A549 (cell line): ENCODE results near the gene TSPAN33. TPM values are rescaled to one million over a fixed set of nuclear protein-coding genes. Genes with fewer than 3 reads are reported as not detected.
"Not testable (repeated sequence)": the region's sequence is repeated elsewhere in the genome, so short reads cannot be mapped to it uniquely, and the experiment has no call there.

Source experiments
- ATAC-seq, 2 experiments: fragments of 200-7000 bp in 1 of 2; fragments of >200 bp in 1 of 2; cut with Nextera tagmentation in 1 of 2; cut with Tn5 transposase in 1 of 2; 3 replicates each; pipeline versions ENCODE4 v1.8.0 to v1.9.1; 2018 to 2020; ENCODE audit warnings: mild to moderate bottlenecking in 1 of 2, moderate library complexity in 1 of 2
- CTCF ChIA-PET: fragments of 300-600 bp; sonication (Branson Sonifier 250); formaldehyde crosslinking; extraction: SDS; loops from one replicate; lab custom pipeline; 2021; ENCODE audit warnings: antibody characterized with exemption, inconsistent platforms; lab: Yijun Ruan, JAX
- POLR2A ChIA-PET: fragments of 350-600 bp; formaldehyde crosslinking; extraction: SDS; loops from one replicate; lab custom pipeline; 2021; ENCODE audit warnings: antibody characterized with exemption, inconsistent platforms; lab: Yijun Ruan, JAX
- DNase-seq, 2 experiments: peaks; one replicate each; pipeline versions ENCODE4 v3.0.0 to v3.0.0-alpha.2; 2011 to 2016; ENCODE audit warnings: low read depth in 1 of 2, low spot score in 1 of 2
- FAIRE-seq: peaks from 2 replicates; lab custom pipeline; 2011; peaks lifted over from hg19 to GRCh38; lab: Jason Lieb, UNC
- H3K27ac ChIP-seq, 2 experiments: fragments of >200 bp; sonication (Bioruptor Twin); formaldehyde crosslinking; 3 replicates each; pipeline ENCODE4 v1.5.1; 2016 to 2017
- H3K4me1 ChIP-seq: fragments of >200 bp; sonication (Bioruptor Twin); formaldehyde crosslinking; 3 replicates; pipeline ENCODE4 v1.6.1; 2016
- H3K4me2 ChIP-seq: fragments of >200 bp; sonication (Bioruptor Twin); formaldehyde crosslinking; 3 replicates; pipeline ENCODE4 v1.6.1; 2016
- H3K4me3 ChIP-seq: fragments of >200 bp; sonication (Bioruptor Twin); formaldehyde crosslinking; 3 replicates; pipeline ENCODE4 v1.5.1; 2016
- H3K9me3 ChIP-seq: fragments of >200 bp; sonication (Bioruptor Twin); formaldehyde crosslinking; 3 replicates; pipeline ENCODE4 v1.6.1; 2016
- CBX8 ChIP-seq: fragments of 200-600 bp; sonication (generic); IDR thresholded peaks from 2 replicates; pipeline ENCODE4 v1.6.1; 2016
- FOSB ChIP-seq: fragments of 250-450 bp; sonication (Bioruptor Pico); IDR thresholded peaks from 2 replicates; pipeline ENCODE4 v1.5.0; 2020; ENCODE audit warnings: mild to moderate bottlenecking, moderate library complexity
- HEYL ChIP-seq: fragments of 250-450 bp; sonication (Bioruptor Pico); IDR thresholded peaks from 2 replicates; pipeline ENCODE4 v1.8.0; 2021; ENCODE audit warnings: mild to moderate bottlenecking, moderate library complexity
- HOXB13 ChIP-seq: fragments of 250-450 bp; sonication (Bioruptor Pico); IDR thresholded peaks from 2 replicates; pipeline ENCODE4 v1.5.0; 2020; ENCODE audit warnings: low read depth, mild to moderate bottlenecking, moderate library complexity
- HOXB5 ChIP-seq: fragments of 250-450 bp; sonication (Bioruptor Pico); IDR thresholded peaks from 2 replicates; pipeline ENCODE4 v1.5.0; 2020; ENCODE audit warnings: mild to moderate bottlenecking, moderate library complexity
- KDM1A ChIP-seq: fragments of 200-600 bp; sonication (generic); IDR thresholded peaks from 2 replicates; pipeline ENCODE4 v1.6.1; 2016; ENCODE audit warnings: low read depth, mild to moderate bottlenecking
- MAFK ChIP-seq: fragments of 450-650 bp; IDR thresholded peaks from 2 replicates; pipeline ENCODE4 v1.6.1; 2014; ENCODE audit not compliant: partially characterized antibody
- MAZ ChIP-seq: fragments of 150-350 bp; IDR thresholded peaks from 2 replicates; pipeline ENCODE4 v1.6.1; 2014; ENCODE audit warnings: antibody characterized with exemption, low read depth, low read length, borderline replicate concordance
- RAD21 ChIP-seq, 2 experiments: fragments of >200 bp in 1 of 2; sonication (Bioruptor Twin) in 1 of 2; formaldehyde crosslinking in 1 of 2; IDR thresholded peaks in 1 of 2; conservative IDR thresholded peaks in 1 of 2; 2 replicates in 1 of 2; 3 replicates in 1 of 2; pipeline ENCODE4 v1.6.1; 2012 to 2018; ENCODE audit warnings: inconsistent platforms in 1 of 2
- RCOR1 ChIP-seq: fragments of 150-350 bp; IDR thresholded peaks from 2 replicates; pipeline ENCODE4 v1.6.1; 2014; ENCODE audit warnings: antibody characterized with exemption, low read length, low read depth
- RNF2 ChIP-seq: fragments of 200-600 bp; sonication (generic); IDR thresholded peaks from 2 replicates; pipeline ENCODE4 v1.6.1; 2016; ENCODE audit warnings: low read depth, mild to moderate bottlenecking, antibody characterized with exemption, moderate library complexity, borderline replicate concordance
- SREBF2 ChIP-seq: fragments of 450-650 bp; IDR thresholded peaks from 2 replicates; pipeline ENCODE4 v1.6.1; 2014; ENCODE audit warnings: mild to moderate bottlenecking, moderate library complexity
- TFCP2L1 ChIP-seq: fragments of 250-450 bp; sonication (Bioruptor Pico); IDR thresholded peaks from 2 replicates; pipeline ENCODE4 v1.5.0; 2021; ENCODE audit warnings: mild to moderate bottlenecking
- ZC3H11A ChIP-seq: fragments of 450-650 bp; IDR thresholded peaks from 2 replicates; pipeline ENCODE4 v1.6.1; 2014; ENCODE audit warnings: antibody characterized with exemption, mild to moderate bottlenecking
- WGBS: methylation state at CpG from one replicate; pipeline ENCODE4 v1.1.6; 2017; ENCODE audit errors: missing lambda C conversion rate; 5-methylcytosine and 5-hydroxymethylcytosine counted together
- polyA plus RNA-seq, 4 experiments: library from polyadenylated mRNA; depleted of rRNA in 3 of 4; stranded (reverse); fragments of >200 nt; fragmentation: RNase III in 1 of 4; extraction: RNeasy Plus Mini Kit Qiagen cat#74134 plus additional on column Dnase treatment in 1 of 4; gene quantifications; 2 replicates in 3 of 4; 3 replicates in 1 of 4; pipeline ENCODE4 v1.2.3, GENCODE V29; 2011 to 2017
- TF ChIP-seq, protein P1 (sequence below): fragments of 200-600 bp; sonication (generic); IDR thresholded peaks from 2 replicates; pipeline ENCODE4 v1.6.1; 2016; ENCODE audit warnings: antibody characterized with exemption, mild to moderate bottlenecking, moderate library complexity
- TF ChIP-seq, protein P2 (sequence below): fragments of >200 bp; sonication (Bioruptor Twin); formaldehyde crosslinking; IDR thresholded peaks from 3 replicates; pipeline ENCODE4 v1.5.1; 2016
- TF ChIP-seq, protein P3 (sequence below): fragments of 250-450 bp; sonication (Bioruptor Pico); IDR thresholded peaks from 2 replicates; pipeline ENCODE4 v1.5.0; 2020; ENCODE audit warnings: low read depth, mild to moderate bottlenecking, moderate library complexity
- TF ChIP-seq, protein P4 (sequence below): fragments of 150-350 bp; IDR thresholded peaks from 2 replicates; pipeline ENCODE4 v1.6.1; 2014; ENCODE audit warnings: low read depth, mild to moderate bottlenecking, low read length

TSPAN33 gene
- polyA plus RNA-seq, 2 of the 4 experiments (the other 2 are of a cell fraction), result 5.0 to 9.1 TPM

DNA sequence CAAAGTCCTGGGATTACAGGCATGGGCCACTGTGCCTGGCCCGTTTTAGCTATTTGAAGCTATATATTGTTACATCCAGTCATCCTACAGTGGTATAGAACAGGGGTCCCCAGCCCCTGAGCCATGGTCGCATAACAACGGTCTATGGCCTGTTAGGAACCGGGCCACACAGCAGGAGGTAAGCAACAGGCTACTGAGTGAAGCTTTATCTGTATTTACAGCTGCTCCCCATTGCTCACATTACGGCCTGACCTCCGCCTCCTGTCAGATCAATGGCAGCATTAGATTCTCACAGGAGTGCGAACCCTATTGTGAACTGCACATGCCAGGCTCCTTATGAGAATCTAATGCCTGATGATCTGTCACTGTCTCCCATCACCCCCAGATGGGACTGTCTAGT is 26.3 kb upstream of the TSPAN33 start:
- DNase-seq (no peak), FAIRE-seq (no peak), ATAC-seq (no peak)
- no peak overlapping the region for H3K27ac ChIP-seq
- H3K4me2 ChIP-seq, result no peak overlapping the region
- POLR2A ChIA-PET, result no interaction called here
- CTCF ChIA-PET, result interaction anchor here (1.2 to 9.8 kb wide), 2 partner anchors 26 to 27 kb away, joined by 3 to 54 read pairs; no protein-coding TSS in a partner anchor
- no peak overlapping the region for H3K4me3 ChIP-seq
- H3K9me3 ChIP-seq, result peaks cover 15% of the 10 kb centered on the region; the same call in 2 of the 3 replicates
- WGBS, result 76% methylated on average over 7 of the region's 7 CpGs
- H3K4me1 ChIP-seq, result no peaks in the 10 kb centered on the region
- TF ChIP-seq RAD21 (conservative IDR thresholded peaks at IDR 0.05 in 1 of 2, IDR thresholded peaks at IDR 0.05 in 1 of 2) (no peak), KDM1A (no peak), RNF2 (no peak), HEYL (CRISPR knock-in tag) (no peak), MAZ (no peak)
- TF ChIP-seq, protein P1, sequence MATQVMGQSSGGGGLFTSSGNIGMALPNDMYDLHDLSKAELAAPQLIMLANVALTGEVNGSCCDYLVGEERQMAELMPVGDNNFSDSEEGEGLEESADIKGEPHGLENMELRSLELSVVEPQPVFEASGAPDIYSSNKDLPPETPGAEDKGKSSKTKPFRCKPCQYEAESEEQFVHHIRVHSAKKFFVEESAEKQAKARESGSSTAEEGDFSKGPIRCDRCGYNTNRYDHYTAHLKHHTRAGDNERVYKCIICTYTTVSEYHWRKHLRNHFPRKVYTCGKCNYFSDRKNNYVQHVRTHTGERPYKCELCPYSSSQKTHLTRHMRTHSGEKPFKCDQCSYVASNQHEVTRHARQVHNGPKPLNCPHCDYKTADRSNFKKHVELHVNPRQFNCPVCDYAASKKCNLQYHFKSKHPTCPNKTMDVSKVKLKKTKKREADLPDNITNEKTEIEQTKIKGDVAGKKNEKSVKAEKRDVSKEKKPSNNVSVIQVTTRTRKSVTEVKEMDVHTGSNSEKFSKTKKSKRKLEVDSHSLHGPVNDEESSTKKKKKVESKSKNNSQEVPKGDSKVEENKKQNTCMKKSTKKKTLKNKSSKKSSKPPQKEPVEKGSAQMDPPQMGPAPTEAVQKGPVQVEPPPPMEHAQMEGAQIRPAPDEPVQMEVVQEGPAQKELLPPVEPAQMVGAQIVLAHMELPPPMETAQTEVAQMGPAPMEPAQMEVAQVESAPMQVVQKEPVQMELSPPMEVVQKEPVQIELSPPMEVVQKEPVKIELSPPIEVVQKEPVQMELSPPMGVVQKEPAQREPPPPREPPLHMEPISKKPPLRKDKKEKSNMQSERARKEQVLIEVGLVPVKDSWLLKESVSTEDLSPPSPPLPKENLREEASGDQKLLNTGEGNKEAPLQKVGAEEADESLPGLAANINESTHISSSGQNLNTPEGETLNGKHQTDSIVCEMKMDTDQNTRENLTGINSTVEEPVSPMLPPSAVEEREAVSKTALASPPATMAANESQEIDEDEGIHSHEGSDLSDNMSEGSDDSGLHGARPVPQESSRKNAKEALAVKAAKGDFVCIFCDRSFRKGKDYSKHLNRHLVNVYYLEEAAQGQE, result no peak

DNA sequence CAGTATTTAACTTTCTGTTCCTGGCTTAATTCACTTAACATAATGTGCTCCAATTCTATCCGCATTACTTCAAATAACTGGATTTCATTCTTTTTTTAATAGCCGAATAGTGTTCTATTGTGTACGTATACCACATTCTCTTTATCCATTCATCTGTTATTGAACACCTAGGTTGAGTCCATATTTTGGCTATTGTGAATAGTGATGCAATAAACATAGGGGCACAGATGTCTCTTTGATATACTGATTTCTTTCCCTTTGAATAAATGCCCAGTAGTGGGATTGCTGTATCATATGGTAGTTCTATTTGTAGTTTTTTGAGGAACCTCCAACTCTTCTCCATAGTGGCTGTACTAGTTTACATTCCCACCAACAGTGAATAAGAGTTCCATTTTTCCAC is 25.5 kb upstream of the TSPAN33 start:
- no peak overlapping the region for H3K4me3 ChIP-seq
- no peak for DNase-seq
- 91% methylated on average over 3 of the region's 3 CpGs for WGBS
- TF ChIP-seq RNF2, result no peak
- TF ChIP-seq, protein P2, sequence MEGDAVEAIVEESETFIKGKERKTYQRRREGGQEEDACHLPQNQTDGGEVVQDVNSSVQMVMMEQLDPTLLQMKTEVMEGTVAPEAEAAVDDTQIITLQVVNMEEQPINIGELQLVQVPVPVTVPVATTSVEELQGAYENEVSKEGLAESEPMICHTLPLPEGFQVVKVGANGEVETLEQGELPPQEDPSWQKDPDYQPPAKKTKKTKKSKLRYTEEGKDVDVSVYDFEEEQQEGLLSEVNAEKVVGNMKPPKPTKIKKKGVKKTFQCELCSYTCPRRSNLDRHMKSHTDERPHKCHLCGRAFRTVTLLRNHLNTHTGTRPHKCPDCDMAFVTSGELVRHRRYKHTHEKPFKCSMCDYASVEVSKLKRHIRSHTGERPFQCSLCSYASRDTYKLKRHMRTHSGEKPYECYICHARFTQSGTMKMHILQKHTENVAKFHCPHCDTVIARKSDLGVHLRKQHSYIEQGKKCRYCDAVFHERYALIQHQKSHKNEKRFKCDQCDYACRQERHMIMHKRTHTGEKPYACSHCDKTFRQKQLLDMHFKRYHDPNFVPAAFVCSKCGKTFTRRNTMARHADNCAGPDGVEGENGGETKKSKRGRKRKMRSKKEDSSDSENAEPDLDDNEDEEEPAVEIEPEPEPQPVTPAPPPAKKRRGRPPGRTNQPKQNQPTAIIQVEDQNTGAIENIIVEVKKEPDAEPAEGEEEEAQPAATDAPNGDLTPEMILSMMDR, result no peak
- TF ChIP-seq, protein P3, sequence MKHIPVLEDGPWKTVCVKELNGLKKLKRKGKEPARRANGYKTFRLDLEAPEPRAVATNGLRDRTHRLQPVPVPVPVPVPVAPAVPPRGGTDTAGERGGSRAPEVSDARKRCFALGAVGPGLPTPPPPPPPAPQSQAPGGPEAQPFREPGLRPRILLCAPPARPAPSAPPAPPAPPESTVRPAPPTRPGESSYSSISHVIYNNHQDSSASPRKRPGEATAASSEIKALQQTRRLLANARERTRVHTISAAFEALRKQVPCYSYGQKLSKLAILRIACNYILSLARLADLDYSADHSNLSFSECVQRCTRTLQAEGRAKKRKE (CRISPR knock-in tag), result no peak
- TF ChIP-seq TFCP2L1 (CRISPR knock-in tag), result no peak
- TF ChIP-seq MAFK, result no peak
- no peak for TF ChIP-seq HOXB5
- TF ChIP-seq ZC3H11A, result no peak
- no peak for TF ChIP-seq HOXB13 (CRISPR knock-in tag)
- no peak for TF ChIP-seq FOSB
- TF ChIP-seq, protein P4, sequence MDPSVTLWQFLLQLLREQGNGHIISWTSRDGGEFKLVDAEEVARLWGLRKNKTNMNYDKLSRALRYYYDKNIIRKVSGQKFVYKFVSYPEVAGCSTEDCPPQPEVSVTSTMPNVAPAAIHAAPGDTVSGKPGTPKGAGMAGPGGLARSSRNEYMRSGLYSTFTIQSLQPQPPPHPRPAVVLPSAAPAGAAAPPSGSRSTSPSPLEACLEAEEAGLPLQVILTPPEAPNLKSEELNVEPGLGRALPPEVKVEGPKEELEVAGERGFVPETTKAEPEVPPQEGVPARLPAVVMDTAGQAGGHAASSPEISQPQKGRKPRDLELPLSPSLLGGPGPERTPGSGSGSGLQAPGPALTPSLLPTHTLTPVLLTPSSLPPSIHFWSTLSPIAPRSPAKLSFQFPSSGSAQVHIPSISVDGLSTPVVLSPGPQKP, result no peak
- TF ChIP-seq HEYL (CRISPR knock-in tag), result no peak
- TF ChIP-seq SREBF2, result no peak
- TF ChIP-seq CBX8, result no peak
- no peak for TF ChIP-seq KDM1A
- no peak for TF ChIP-seq RCOR1
- no peak for FAIRE-seq
- H3K4me1 ChIP-seq, result no peaks in the 10 kb centered on the region
- no peak overlapping the region for H3K4me2 ChIP-seq
- no peak overlapping the region for H3K27ac ChIP-seq
- ChIA-PET CTCF (interaction anchor here (9.8 kb wide), 1 partner anchor 28 kb away, joined by 54 read pairs; no protein-coding TSS in a partner anchor), POLR2A (no interaction called here)
- peaks cover 15% of the 10 kb centered on the region; the same call in 2 of the 3 replicates for H3K9me3 ChIP-seq
- no peak for ATAC-seq

DNA sequence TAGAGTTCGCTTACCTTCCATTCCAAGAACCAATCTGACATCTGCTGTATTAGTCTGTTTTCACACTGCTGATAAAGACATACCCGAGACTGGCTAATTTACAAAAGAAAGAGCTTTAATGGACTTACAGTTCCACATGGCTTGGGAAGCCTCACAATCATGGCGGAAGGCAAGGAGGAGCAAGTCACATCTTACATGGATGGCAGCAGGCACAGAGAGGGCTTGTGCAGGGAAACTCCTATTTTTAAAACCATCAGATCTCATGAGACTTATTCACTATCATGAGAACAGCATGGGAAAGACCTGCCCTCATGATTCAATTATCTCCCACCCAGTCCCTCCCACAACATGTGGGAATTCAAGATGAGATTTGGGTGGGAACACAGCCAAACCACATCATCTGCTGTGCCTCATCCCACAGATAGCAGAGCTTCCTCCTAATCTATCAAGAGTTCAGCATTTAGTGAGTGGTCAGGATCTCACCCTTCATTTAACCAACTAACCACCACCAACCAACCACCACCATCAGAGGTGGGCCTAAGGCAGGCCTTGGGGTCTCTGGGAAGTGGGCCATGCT is 22.9 kb upstream of the TSPAN33 start:
- FAIRE-seq, ATAC-seq, DNase-seq, H3K4me1 ChIP-seq, H3K4me3 ChIP-seq, H3K4me2 ChIP-seq, POLR2A ChIA-PET, H3K9me3 ChIP-seq, H3K27ac ChIP-seq: not testable (repeated sequence)
- WGBS, result 41% methylated on average over 3 of the region's 3 CpGs
- CTCF ChIA-PET, result interaction anchor here (1.0 to 1.5 kb wide), 3 partner anchors 30 to 97 kb away, joined by 3 to 5 read pairs (median 3); no protein-coding TSS in a partner anchor
